K562 (cell line): ENCODE measurements around the gene CDCP2. TPM values are rescaled to one million over a fixed set of nuclear protein-coding genes. Genes with fewer than 3 reads are reported as not detected.

Experiments
- ATAC-seq: fragments of 200-7000 bp; cut with Tn5 transposase; 3 replicates; pipeline ENCODE4 v1.9.1; 2020; ENCODE audit warnings: moderate library complexity
- BruUV-seq: library from RNA; stranded (reverse); fragments of 400-500 nt; replicated peaks from 2 replicates; lab custom pipeline; 2021; lab: Mats Ljungman, UMichigan
- CTCF ChIA-PET: fragments of 300-600 bp; formaldehyde crosslinking; extraction: SDS; loops from one replicate; lab custom pipeline; 2021; ENCODE audit warnings: low intra/inter-chr PET ratio; lab: Yijun Ruan, JAX
- POLR2A ChIA-PET: fragments of 300-600, 350-650 bp; sonication (Branson Sonifier 250); formaldehyde crosslinking; extraction: SDS; loops from one replicate; lab custom pipeline; 2021; ENCODE audit warnings: antibody characterized with exemption, inconsistent platforms; lab: Yijun Ruan, JAX
- DNase-seq, 4 experiments: peaks; one replicate each; pipeline versions ENCODE4 v3.0.0 to v3.0.0-alpha.2; 2011 to 2018; ENCODE audit warnings: low spot score in 3 of 4, mixed read lengths in 3 of 4; ENCODE audit errors: extremely low read depth in 1 of 4
- FAIRE-seq: peaks from 2 replicates; lab custom pipeline; 2011; peaks lifted over from hg19 to GRCh38; lab: Jason Lieb, UNC
- H2AFZ ChIP-seq: 2 replicates; pipeline ENCODE4 v1.6.0; 2011; ENCODE audit warnings: low read depth, low read length, control low read depth, inconsistent platforms
- H3K27ac ChIP-seq: fragments of 200-600 bp; 3 replicates; pipeline ENCODE4 v1.8.0; 2011; ENCODE audit warnings: low read depth, mild to moderate bottlenecking, control low read depth, inconsistent platforms, low read length, moderate library complexity, mixed read lengths; ENCODE audit errors: extremely low read depth
- H3K27me3 ChIP-seq, 2 experiments: fragments of 300-600 bp in 1 of 2; 2 replicates in 1 of 2; 3 replicates in 1 of 2; pipeline versions ENCODE4 v1.6.0 to v1.8.0; 2011; ENCODE audit warnings: inconsistent platforms in 2 of 2, low read length in 2 of 2, mild to moderate bottlenecking in 1 of 2, mixed read lengths in 1 of 2, moderate library complexity in 1 of 2; ENCODE audit not compliant: control insufficient read depth in 2 of 2, insufficient read depth in 2 of 2
- H3K36me3 ChIP-seq: fragments of 300-600 bp; 3 replicates; pipeline ENCODE4 v1.8.0; 2011; ENCODE audit warnings: mild to moderate bottlenecking, low read length, inconsistent platforms; ENCODE audit not compliant: control insufficient read depth, insufficient read depth
- H3K4me1 ChIP-seq, 2 experiments: fragments of 200-600 bp in 1 of 2; replicated peaks in 1 of 2; 2 replicates in 1 of 2; 3 replicates in 1 of 2; pipeline versions ENCODE4 v1.5.1 to v1.8.0; 2011; ENCODE audit warnings: inconsistent platforms in 2 of 2, low read length in 2 of 2, mild to moderate bottlenecking in 1 of 2, mixed read lengths in 1 of 2, moderate library complexity in 1 of 2; ENCODE audit not compliant: control insufficient read depth in 2 of 2, insufficient read depth in 2 of 2
- H3K4me2 ChIP-seq: 2 replicates; pipeline ENCODE4 v1.6.1; 2011; ENCODE audit warnings: low read length, control low read depth, inconsistent platforms, mixed read lengths; ENCODE audit not compliant: insufficient read depth
- H3K4me3 ChIP-seq: fragments of 200-600 bp; sonication (generic), shearing (Covaris generic); 2 replicates; pipeline ENCODE4 v1.5.1; 2016; ENCODE audit warnings: control low read depth, inconsistent platforms
- H3K79me2 ChIP-seq: fragments of 200-600 bp; 3 replicates; pipeline ENCODE4 v1.8.0; 2011; ENCODE audit warnings: low read length, inconsistent platforms; ENCODE audit not compliant: control insufficient read depth, insufficient read depth
- H3K9ac ChIP-seq, 2 experiments: 2 replicates each; pipeline versions ENCODE4 v1.6.0 to v1.6.1; 2011; ENCODE audit warnings: low read depth in 2 of 2, low read length in 2 of 2, control low read depth in 1 of 2, inconsistent platforms in 1 of 2, mild to moderate bottlenecking in 1 of 2, mixed read lengths in 1 of 2; ENCODE audit not compliant: insufficient read depth in 1 of 2
- H3K9me1 ChIP-seq: one replicate; pipeline ENCODE4 v1.6.0; 2011; ENCODE audit warnings: inconsistent platforms, mild to moderate bottlenecking, low read length, moderate library complexity; ENCODE audit not compliant: control insufficient read depth, insufficient read depth
- H3K9me3 ChIP-seq: replicated peaks from 2 replicates; pipeline ENCODE4 v1.5.1; 2011; ENCODE audit warnings: low read depth, low read length, inconsistent platforms; ENCODE audit not compliant: control insufficient read depth, insufficient read depth
- H4K20me1 ChIP-seq: replicated peaks from 2 replicates; pipeline ENCODE4 v1.6.1; 2011; ENCODE audit warnings: low read length, inconsistent platforms, mixed read lengths; ENCODE audit not compliant: control insufficient read depth, insufficient read depth
- ELF4 ChIP-seq: fragments of 450-650 bp; formaldehyde crosslinking; IDR thresholded peaks from 2 replicates; pipeline ENCODE4 v1.4.0; 2022; ENCODE audit warnings: missing genetic modification characterization
- FOXA3 ChIP-seq, 2 experiments: fragments of 450-650 bp in 1 of 2; sonication (generic) in 1 of 2; formaldehyde crosslinking; IDR thresholded peaks in 1 of 2; conservative IDR thresholded peaks in 1 of 2; 2 replicates each; pipeline versions ENCODE4 v1.4.0 to v1.8.0; 2020 to 2022; ENCODE audit warnings: mild to moderate bottlenecking in 2 of 2, missing genetic modification reagents in 1 of 2
- GATA2 ChIP-seq: sonication (generic); formaldehyde crosslinking; IDR thresholded peaks from 2 replicates; pipeline ENCODE4 v1.4.0; 2020; ENCODE audit warnings: mild to moderate bottlenecking, missing genetic modification reagents
- HMGN3 ChIP-seq: IDR thresholded peaks from 2 replicates; pipeline ENCODE4 v1.6.1; 2011; ENCODE audit warnings: borderline replicate concordance, low read depth, mild to moderate bottlenecking, mixed read lengths, low read length; ENCODE audit not compliant: insufficient read length; ENCODE audit errors: extremely low read depth
- JUN ChIP-seq, 2 experiments: sonication (generic) in 1 of 2; formaldehyde crosslinking in 1 of 2; IDR thresholded peaks; 2 replicates each; pipeline versions ENCODE4 v1.6.1 to v1.8.0; 2012 to 2022; ENCODE audit warnings: borderline replicate concordance in 2 of 2, mild to moderate bottlenecking in 2 of 2, improper control_type of control experiment in 1 of 2, low read depth in 1 of 2, low read length in 1 of 2, missing genetic modification reagents in 1 of 2
- SMARCA4 ChIP-seq: fragments of 450-650 bp; IDR thresholded peaks from 2 replicates; pipeline ENCODE4 v1.6.1; 2016
- SRSF9 ChIP-seq: fragments of 200-400 bp; formaldehyde crosslinking; IDR thresholded peaks from 2 replicates; pipeline ENCODE4 v1.6.1; 2017; ENCODE audit warnings: low read depth, low read length, borderline replicate concordance
- ZNF830 ChIP-seq: fragments of 250-450 bp; sonication (Bioruptor Pico); IDR thresholded peaks from 2 replicates; pipeline ENCODE4 v1.5.0; 2021; ENCODE audit warnings: mild to moderate bottlenecking
- WGBS: fragments of 100-300 bp; shearing (Covaris generic); methylation state at CpG from one replicate; pipeline ENCODE4 v1.1.6; 2016; ENCODE audit warnings: low coverage, mixed read lengths; ENCODE audit not compliant: insufficient coverage; ENCODE audit errors: missing lambda C conversion rate; 5-methylcytosine and 5-hydroxymethylcytosine counted together
- in situ Hi-C: fragments of 300-500 bp; cut with MboI; formaldehyde crosslinking; loops from 4 replicates; pipeline ENCODE4 v1.15.0; 2018; ENCODE audit warnings: inconsistent platforms, mixed read lengths
- intact Hi-C: fragments of 100-400 bp; cut with micrococcal nuclease; formaldehyde crosslinking; loops from 2 replicates; pipeline ENCODE4 v1.14.2; 2022
- polyA plus RNA-seq, 8 experiments: library from polyadenylated mRNA; depleted of rRNA in 4 of 8; stranded (reverse) in 5 of 8; unstranded in 3 of 8; fragments of >200 nt; fragmentation: Nextera tagmentation in 2 of 8; fragmentation: Illumina TruSeq in 1 of 8; extraction: Ambion mirVana in 2 of 8; extraction: Trizol in 1 of 8; gene quantifications; 2 replicates each; pipeline versions ENCODE4 v1.2.1 to v1.2.3, GENCODE V29; 2011 to 2014; ENCODE audit warnings: inconsistent platforms in 1 of 8, missing spikeins in 1 of 8
- total RNA-seq, 7 experiments: library from RNA; depleted of rRNA in 6 of 7; stranded (reverse); fragments of >200 nt in 6 of 7; fragmentation: Illumina TruSeq in 2 of 7; extraction: Trizol in 2 of 7; gene quantifications; 2 replicates each; pipeline versions ENCODE4 v1.2.1 to v1.2.3, GENCODE V29; 2011 to 2021; ENCODE audit warnings: low replicate concordance in 1 of 7
- TF ChIP-seq, protein P1 (sequence below): conservative IDR thresholded peaks from 2 replicates; pipeline ENCODE4 v1.6.1; 2011; ENCODE audit warnings: low read depth, mild to moderate bottlenecking, low read length; ENCODE audit not compliant: control insufficient read depth
- TF ChIP-seq, protein P2 (sequence below), 2 experiments: fragments of 200-800 bp in 1 of 2; sonication (Bioruptor generic) in 1 of 2; sonication (generic) in 1 of 2; formaldehyde crosslinking in 1 of 2; IDR thresholded peaks in 1 of 2; conservative IDR thresholded peaks in 1 of 2; 2 replicates each; pipeline versions ENCODE4 v1.5.0 to v1.6.1; 2016 to 2020; ENCODE audit warnings: missing compliant biosample characterization in 1 of 2, missing genetic modification characterization in 1 of 2, missing genetic modification reagents in 1 of 2
- TF ChIP-seq, protein P3 (sequence below): fragments of 450-650 bp; conservative IDR thresholded peaks from 2 replicates; pipeline ENCODE4 v1.6.1; 2016; ENCODE audit warnings: missing genetic modification characterization, low read depth, mild to moderate bottlenecking, control low read depth, missing compliant biosample characterization
- TF ChIP-seq, protein P4 (sequence below), 2 experiments: fragments of 450-650 bp; conservative IDR thresholded peaks; 2 replicates each; pipeline ENCODE4 v1.6.1; 2017; ENCODE audit warnings: mild to moderate bottlenecking in 2 of 2, moderate library complexity in 2 of 2

Gene CDCP2
- total and polyA plus RNA-seq, 9 of the 15 experiments (the other 6 are each of a cell fraction or from before 2014, with no cell fraction given) = not detected

DNA sequence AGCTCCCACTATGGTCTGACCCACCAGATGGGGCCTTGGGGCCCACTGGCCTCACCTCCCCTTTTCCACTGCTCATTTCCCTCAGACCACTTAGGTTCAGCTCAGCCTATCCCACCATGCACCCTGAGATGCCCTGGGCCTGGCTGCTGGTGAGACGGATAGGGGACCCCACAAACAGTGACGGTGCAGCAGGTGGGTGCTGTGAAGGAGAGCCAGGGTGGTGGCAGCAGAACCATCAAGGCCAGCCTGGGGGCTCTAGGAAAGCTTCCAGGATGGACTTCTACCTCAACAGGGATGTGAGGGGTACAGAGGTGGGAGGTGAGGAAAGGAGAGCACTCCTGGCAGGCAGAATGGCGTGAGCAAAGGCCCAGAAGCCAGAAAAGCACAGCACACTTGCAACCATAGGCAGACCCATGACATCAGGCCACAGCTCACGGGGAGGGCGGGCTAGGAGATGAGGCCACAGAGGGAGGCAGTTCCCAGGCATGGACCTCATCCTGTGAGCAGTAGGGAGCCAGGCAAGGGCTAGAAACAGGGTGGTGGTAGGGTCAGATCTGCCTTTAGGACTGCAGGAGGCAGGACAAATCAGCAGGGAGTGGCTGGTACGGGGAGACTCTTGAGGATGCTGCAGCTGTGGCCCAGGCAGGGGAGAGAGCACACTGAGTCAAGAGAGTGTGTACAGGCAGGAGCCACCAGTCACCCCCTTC lies 24.0 kb upstream of the CDCP2 start:
- BruUV-seq = no TSS peak
- FAIRE-seq (no peak), ATAC-seq (no peak), DNase-seq (no peak)
- Histone ChIP-seq H3K9me1 (no peaks in the 10 kb centered on the region), H3K9ac (no peak overlapping the region), H3K4me2 (no peak overlapping the region), H3K27me3 (no peaks in the 10 kb centered on the region), H3K79me2 (no peaks in the 10 kb centered on the region), H3K9me3 (no peaks in the 10 kb centered on the region), H3K4me1 (no peaks in the 10 kb centered on the region), H3K36me3 (peaks cover 19% of the 10 kb centered on the region; the same call in 2 of the 3 replicates), H4K20me1 (no peaks in the 10 kb centered on the region), H2AFZ (no peak overlapping the region), H3K4me3 (no peak overlapping the region), H3K27ac (no peak overlapping the region)
- ChIA-PET POLR2A (interaction anchor here (0.6 to 1.6 kb wide), 5 partner anchors 12 to 1300 kb away, joined by 3 to 4 read pairs (median 4); no protein-coding TSS in a partner anchor), CTCF (no interaction called here)
- intact Hi-C loops = no loop called here
- 58% methylated on average over 6 of the region's 6 CpGs for WGBS
- in situ Hi-C loops = no loop called here
- TF ChIP-seq, protein P1, sequence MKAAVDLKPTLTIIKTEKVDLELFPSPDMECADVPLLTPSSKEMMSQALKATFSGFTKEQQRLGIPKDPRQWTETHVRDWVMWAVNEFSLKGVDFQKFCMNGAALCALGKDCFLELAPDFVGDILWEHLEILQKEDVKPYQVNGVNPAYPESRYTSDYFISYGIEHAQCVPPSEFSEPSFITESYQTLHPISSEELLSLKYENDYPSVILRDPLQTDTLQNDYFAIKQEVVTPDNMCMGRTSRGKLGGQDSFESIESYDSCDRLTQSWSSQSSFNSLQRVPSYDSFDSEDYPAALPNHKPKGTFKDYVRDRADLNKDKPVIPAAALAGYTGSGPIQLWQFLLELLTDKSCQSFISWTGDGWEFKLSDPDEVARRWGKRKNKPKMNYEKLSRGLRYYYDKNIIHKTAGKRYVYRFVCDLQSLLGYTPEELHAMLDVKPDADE = no peak
- TF ChIP-seq SRSF9 (no peak), JUN (IDR thresholded peaks at IDR 0.05; ENCODE audit: borderline replicate concordance, low read depth, low read length) (no peak), JUN (CRISPR knock-in tag; IDR thresholded peaks at IDR 0.05; ENCODE audit: borderline replicate concordance) (no peak), HMGN3 (no peak), FOXA3 (CRISPR knock-in tag; conservative IDR thresholded peaks at IDR 0.05 in 1 of 2, IDR thresholded peaks at IDR 0.05 in 1 of 2) (no peak), ELF4 (CRISPR knock-in tag) (no peak), SMARCA4 (no peak), GATA2 (CRISPR knock-in tag) (no peak), ZNF830 (CRISPR knock-in tag) (no peak)
- TF ChIP-seq, protein P2, sequence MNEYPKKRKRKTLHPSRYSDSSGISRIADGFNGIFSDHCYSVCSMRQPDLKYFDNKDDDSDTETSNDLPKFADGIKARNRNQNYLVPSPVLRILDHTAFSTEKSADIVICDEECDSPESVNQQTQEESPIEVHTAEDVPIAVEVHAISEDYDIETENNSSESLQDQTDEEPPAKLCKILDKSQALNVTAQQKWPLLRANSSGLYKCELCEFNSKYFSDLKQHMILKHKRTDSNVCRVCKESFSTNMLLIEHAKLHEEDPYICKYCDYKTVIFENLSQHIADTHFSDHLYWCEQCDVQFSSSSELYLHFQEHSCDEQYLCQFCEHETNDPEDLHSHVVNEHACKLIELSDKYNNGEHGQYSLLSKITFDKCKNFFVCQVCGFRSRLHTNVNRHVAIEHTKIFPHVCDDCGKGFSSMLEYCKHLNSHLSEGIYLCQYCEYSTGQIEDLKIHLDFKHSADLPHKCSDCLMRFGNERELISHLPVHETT (CRISPR knock-in tag; conservative IDR thresholded peaks at IDR 0.05 in 1 of 2, IDR thresholded peaks at IDR 0.05 in 1 of 2) = no peak
- TF ChIP-seq, protein P3, sequence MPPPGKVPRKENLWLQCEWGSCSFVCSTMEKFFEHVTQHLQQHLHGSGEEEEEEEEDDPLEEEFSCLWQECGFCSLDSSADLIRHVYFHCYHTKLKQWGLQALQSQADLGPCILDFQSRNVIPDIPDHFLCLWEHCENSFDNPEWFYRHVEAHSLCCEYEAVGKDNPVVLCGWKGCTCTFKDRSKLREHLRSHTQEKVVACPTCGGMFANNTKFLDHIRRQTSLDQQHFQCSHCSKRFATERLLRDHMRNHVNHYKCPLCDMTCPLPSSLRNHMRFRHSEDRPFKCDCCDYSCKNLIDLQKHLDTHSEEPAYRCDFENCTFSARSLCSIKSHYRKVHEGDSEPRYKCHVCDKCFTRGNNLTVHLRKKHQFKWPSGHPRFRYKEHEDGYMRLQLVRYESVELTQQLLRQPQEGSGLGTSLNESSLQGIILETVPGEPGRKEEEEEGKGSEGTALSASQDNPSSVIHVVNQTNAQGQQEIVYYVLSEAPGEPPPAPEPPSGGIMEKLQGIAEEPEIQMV (tag) = no peak
- TF ChIP-seq, protein P4, sequence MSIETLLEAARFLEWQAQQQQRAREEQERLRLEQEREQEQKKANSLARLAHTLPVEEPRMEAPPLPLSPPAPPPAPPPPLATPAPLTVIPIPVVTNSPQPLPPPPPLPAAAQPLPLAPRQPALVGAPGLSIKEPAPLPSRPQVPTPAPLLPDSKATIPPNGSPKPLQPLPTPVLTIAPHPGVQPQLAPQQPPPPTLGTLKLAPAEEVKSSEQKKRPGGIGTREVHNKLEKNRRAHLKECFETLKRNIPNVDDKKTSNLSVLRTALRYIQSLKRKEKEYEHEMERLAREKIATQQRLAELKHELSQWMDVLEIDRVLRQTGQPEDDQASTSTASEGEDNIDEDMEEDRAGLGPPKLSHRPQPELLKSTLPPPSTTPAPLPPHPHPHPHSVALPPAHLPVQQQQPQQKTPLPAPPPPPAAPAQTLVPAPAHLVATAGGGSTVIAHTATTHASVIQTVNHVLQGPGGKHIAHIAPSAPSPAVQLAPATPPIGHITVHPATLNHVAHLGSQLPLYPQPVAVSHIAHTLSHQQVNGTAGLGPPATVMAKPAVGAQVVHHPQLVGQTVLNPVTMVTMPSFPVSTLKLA (conservative IDR thresholded peaks at IDR 0.05) = no peak
